ENCODE data around the gene ADGRE2.
"Not testable (repeated sequence)": the region's sequence is repeated elsewhere in the genome, so short reads cannot be mapped to it uniquely, and the experiment has no call there.

ADGRE2 gene

DNA sequence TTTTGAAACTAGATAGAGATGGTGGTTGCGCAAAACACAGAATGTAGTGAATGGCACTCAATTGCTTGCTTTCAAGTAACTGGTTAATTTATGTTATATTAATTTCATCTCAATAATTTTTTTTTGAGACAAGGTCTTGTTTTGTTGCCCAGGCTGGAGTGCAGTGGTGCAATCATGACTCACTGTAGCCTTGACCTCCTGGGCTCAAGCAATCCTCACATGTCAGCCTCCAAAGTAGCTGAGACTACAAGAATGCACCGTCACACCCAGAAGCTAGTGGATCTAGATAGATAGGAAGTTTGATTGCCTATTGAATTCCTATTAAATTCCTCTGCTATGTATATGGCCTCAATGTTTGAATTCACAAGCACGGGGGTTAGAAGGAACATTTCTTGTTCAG is 26.4 kb upstream of the ADGRE2 start:
- DNase-seq (ENCODE audit: low read depth), result no peak
- TF ChIP-seq, protein P1, sequence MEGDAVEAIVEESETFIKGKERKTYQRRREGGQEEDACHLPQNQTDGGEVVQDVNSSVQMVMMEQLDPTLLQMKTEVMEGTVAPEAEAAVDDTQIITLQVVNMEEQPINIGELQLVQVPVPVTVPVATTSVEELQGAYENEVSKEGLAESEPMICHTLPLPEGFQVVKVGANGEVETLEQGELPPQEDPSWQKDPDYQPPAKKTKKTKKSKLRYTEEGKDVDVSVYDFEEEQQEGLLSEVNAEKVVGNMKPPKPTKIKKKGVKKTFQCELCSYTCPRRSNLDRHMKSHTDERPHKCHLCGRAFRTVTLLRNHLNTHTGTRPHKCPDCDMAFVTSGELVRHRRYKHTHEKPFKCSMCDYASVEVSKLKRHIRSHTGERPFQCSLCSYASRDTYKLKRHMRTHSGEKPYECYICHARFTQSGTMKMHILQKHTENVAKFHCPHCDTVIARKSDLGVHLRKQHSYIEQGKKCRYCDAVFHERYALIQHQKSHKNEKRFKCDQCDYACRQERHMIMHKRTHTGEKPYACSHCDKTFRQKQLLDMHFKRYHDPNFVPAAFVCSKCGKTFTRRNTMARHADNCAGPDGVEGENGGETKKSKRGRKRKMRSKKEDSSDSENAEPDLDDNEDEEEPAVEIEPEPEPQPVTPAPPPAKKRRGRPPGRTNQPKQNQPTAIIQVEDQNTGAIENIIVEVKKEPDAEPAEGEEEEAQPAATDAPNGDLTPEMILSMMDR (conservative IDR thresholded peaks at IDR 0.05; ENCODE audit: control insufficient read depth, insufficient read depth, low read depth, low read length), result no peak
- no peak overlapping the region for H3K4me3 ChIP-seq (ENCODE audit: control insufficient read depth, low read depth, low read length)

GRCh38 chr19:14798760-14799159 is 20.4 kb upstream of the ADGRE2 start:
- TF ChIP-seq, protein P1 (conservative IDR thresholded peaks at IDR 0.05; ENCODE audit: control insufficient read depth, insufficient read depth, low read depth, low read length), result no peak
- no peak overlapping the region for H3K4me3 ChIP-seq (ENCODE audit: control insufficient read depth, low read depth, low read length)

GRCh38 chr19:14796021-14796420 is 17.7 kb upstream of the ADGRE2 start:
- TF ChIP-seq, protein P1 (conservative IDR thresholded peaks at IDR 0.05; ENCODE audit: control insufficient read depth, insufficient read depth, low read depth, low read length), result no peak
- no peak for DNase-seq (ENCODE audit: low read depth)
- no peak overlapping the region for H3K4me3 ChIP-seq (ENCODE audit: control insufficient read depth, low read depth, low read length)

More at GRCh38 chr19:14798760-14799159, 20.4 kb upstream of the ADGRE2 start:
- no peak for DNase-seq (ENCODE audit: low read depth)

DNA sequence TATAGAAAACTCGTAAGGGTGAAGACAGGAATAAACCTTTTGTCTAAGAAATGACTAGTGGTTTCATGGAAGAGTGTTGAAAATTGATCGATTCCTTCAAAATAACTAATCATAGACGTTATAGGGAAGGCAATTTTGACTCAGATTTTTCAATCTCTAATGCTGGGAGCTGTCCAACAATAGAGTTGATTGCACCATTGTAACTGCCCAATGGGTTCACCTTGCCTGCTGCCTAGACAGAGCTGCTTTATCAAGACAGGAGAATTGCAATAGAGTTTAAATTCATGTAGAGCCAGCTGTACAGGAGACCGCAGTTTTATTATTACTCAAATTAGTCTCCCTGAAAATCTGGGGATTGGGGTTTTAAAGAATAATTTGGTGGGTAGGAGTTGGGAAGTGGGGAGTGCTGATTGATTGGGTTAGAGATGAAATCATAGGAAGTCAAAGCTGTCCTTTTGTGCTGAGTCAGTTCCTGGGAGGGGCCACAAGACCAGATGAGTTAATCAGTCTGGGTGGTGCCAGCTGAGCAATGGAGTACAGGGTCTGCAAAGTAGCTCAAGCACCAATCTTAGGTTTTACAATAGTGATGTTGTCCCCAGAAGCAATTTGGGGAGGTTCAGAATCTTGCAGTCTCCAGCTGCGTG is 16.8 kb upstream of the ADGRE2 start:
- no peak overlapping the region for H3K4me3 ChIP-seq (ENCODE audit: control insufficient read depth, low read depth, low read length)
- DNase-seq (ENCODE audit: low read depth), result no peak
- TF ChIP-seq, protein P1 (conservative IDR thresholded peaks at IDR 0.05; ENCODE audit: control insufficient read depth, insufficient read depth, low read depth, low read length), result no peak

DNA sequence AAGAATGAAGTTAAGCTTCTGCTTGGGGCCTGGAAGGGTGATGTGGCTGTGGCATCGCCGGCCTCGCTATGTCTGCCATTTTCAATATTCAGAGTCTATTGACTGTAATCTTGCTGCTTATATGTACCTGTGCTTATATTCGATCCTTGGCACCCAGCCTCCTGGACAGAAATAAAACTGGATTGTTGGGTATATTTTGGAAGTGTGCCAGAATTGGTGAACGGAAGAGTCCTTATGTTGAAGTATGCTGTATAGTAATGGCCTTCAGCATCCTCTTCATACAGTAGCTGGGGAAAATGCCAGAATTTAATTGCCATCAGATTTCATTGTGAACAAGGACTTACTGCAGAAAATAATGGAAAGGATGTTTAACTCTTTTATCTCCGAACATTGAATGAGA is 13.9 kb upstream of the ADGRE2 start:
- H3K4me3 ChIP-seq (ENCODE audit: control insufficient read depth, low read depth, low read length); DNase-seq (ENCODE audit: low read depth): not testable (repeated sequence)

DNA sequence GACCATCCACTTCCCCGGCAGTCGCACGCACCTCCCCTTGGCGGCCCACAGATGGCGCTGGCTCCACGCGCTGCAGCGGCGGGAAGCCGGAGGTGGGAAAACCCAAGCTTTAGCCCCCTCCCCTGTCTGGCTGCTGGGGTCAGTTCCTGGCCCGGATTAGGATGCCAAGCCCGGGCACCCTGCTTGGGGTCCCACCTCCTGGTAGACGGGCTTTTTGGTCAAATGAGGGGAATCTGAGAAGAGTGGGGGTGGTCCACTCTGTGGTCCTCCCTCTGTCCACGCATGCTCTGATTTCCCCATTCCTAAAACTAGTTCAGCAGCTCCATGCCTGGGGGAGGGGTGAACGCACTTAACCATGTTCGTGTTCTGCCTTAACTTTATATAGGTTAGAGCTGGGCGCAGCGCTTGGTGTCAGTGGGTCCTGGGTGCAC is 8.1 kb upstream of the ADGRE2 start:
- TF ChIP-seq, protein P1 (conservative IDR thresholded peaks at IDR 0.05; ENCODE audit: control insufficient read depth, insufficient read depth, low read depth, low read length), result peak; percentile 53
- no peak overlapping the region for H3K4me3 ChIP-seq (ENCODE audit: control insufficient read depth, low read depth, low read length)
- DNase-seq (ENCODE audit: low read depth), result no peak

DNA sequence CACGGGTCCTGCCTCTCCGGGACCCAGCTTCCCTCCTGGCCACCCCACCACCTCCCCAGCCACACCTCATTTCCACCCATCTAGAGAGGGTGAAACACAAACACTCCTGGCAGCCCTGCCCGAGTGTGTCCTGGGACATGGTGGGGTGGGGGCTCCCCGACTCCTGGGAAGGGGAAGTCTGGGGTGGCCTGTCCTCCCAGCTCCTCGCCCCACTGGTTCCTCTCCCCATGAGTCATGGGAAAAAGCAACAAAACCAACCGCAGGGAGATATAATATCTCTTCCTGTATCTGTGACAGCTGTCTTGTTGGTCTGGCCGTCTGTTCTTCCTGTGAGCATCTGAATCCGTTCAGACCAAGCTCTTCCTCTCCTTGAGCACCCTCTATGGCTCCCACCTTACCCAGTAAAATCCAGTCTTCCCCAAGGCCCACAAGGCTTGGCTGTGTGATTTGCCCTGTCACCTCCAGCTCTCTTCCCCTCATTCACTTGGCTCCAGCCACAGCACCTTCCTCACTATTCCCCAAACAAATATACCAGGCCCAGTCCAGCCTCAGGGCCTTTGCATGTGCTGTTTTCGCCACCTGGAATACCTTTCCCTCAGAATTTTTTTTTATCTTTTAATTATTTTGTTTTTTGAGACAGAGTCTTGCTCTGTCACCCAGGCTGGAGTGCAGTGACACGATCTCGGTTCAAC is 6.9 kb upstream of the ADGRE2 start:
- not testable (repeated sequence) for H3K4me3 ChIP-seq (ENCODE audit: control insufficient read depth, low read depth, low read length)
- peak; percentile 69 for DNase-seq (ENCODE audit: low read depth)

GRCh38 chr19:14784730-14785101 is 6.4 kb upstream of the ADGRE2 start:
- DNase-seq (ENCODE audit: low read depth), result peak; percentile 82
- not testable (repeated sequence) for H3K4me3 ChIP-seq (ENCODE audit: control insufficient read depth, low read depth, low read length)

DNA sequence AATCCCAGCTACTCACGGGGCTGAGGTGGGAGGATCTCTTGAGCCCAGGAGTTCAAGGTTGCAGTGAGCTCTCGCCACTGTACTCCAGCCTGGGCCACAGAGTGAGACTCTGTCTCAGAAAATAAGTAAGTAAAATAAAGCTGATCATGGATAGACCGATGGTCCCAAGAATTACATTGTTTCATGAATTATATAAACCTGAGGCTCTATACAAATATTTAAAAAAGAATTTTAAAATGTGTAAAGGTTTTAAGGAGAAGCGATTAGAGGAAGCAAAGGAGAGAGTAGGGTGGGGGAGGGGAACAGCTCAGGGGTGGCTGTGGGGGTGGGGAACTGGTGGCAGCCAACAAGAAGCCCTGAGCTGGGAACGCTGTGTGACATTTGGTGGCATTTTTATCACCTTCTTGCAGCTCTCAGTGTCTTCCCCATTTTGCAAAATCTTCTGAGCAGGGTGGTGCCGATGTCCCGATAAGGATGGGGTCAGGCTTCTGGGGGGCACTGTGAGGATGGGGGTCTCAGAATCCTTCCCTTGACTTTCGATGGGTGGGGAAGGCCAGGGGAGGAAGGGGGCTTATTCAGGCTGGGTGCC is 5.1 kb upstream of the ADGRE2 start:
- not testable (repeated sequence) for DNase-seq (ENCODE audit: low read depth); H3K4me3 ChIP-seq (ENCODE audit: control insufficient read depth, low read depth, low read length)
